Activated CD8-positive, alpha-beta memory T cell treated with anti-CD3 and anti-CD28 coated beads for 1 hour (primary cell): ENCODE results near the gene PDZD2.
"Not testable (repeated sequence)": the region's sequence is repeated elsewhere in the genome, so short reads cannot be mapped to it uniquely, and the experiment has no call there.

Experiments
- DNase-seq, 2 donors: peaks; one replicate each; pipeline ENCODE4 v3.0.0-alpha.2; 2020; ENCODE audit warnings: low read depth in 1 of 2; ENCODE audit errors: extremely low read depth in 1 of 2

Gene PDZD2

GRCh38 chr5:32058997-32059396 lies 420.1 kb downstream of the PDZD2 start:
- DNase-seq, result no peak

GRCh38 chr5:32059761-32060530 lies 421.0 kb downstream of the PDZD2 start:
- DNase-seq, result no peak

DNA sequence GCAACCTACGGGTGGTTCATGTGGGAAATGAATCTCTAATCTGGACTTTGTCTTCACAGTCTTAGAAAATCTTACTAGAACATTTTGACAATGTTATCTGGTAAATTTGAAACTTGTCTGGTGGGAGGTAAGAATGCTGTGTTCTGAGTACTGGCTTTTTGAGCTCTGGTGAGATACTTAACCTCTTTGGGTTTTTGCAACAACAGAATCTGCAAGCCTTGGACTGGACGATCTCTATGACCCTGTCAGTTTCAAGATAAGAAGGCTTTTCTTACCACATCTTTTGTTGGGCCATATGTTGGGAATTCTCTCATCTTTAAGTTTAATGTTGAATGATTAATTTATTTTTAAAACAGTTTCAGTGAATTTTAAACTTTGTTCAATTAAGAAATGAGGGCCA lies 422.3 kb downstream of the PDZD2 start:
- DNase-seq, result no peak

DNA sequence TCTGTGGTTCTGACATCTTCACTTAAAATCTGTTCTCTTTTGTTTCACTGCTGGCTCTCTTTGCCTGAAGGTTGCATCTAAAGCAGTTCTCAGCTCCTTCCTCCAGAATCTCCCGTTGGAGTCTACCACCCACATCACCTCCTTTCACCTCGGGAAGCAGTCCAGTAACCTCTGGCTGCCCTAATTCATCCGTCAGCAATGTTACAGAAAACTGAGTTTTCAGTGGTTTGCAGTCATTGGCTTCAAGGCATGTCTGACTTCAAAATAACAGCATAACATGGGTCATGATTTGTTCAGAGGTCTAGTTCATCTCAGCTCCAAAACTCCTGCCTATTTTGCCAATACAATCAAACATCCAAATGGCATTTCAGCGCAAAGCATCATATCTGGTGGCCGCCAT lies 427.5 kb downstream of the PDZD2 start:
- no peak for DNase-seq

DNA sequence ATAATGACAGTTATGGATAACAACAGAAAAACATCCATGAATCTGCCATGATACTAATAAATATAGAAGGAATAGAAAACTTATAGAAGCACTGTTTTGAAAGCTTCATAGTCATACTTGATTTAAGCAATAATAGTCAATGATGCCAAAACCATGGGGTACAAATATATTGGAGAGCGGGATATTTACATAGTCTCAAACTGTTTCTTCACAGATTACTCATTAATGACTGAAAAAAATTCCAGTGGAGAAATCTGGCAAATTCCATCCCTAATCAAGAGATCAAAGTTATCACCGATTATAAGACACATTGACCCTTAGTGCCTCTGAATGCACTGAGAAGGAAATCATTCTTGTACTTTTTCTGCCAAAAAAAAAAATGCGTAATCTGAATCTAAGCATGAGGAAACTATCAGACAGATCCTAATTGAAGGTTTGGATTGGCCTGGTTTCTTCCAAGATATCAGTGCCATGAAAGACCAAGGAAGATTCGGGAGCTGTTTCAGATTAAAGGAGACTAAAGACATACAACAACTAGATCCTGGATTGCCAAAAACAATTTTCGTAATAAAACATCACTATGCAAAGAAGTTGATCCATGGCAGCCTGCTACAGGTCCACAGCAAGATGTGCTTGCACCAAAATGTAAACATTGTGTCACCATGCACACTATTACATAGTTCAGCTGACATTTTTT lies 429.0 kb downstream of the PDZD2 start:
- DNase-seq, result no peak

GRCh38 chr5:32068561-32068960 lies 429.6 kb downstream of the PDZD2 start:
- DNase-seq, result no peak

DNA sequence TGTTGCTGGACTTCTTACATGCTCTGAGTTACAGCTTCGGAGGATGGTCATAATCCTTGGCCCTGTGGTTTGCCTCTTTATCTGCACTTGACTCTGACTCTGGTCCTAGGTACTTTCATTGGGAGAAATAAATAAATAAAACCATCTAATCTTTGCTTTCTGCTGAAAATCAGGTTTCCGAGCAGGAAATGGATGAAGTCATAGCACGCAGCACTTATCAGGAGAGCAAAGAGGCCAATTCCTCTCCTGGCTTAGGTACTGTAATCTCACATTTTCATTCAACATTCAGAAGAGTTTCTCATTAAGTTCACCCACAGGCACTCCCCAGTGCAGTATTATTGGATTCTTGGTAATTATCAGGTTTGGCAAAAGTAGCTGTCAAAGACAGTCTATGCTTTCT lies 430.5 kb downstream of the PDZD2 start:
- no peak for DNase-seq

- DNase-seq, result no peak
These were observed 432.5 kb downstream of the PDZD2 start for GRCh38 chr5:32071351-32071944.

- DNase-seq, result no peak
These were observed 433.1 kb downstream of the PDZD2 start for GRCh38 chr5:32072054-32072453.

DNA sequence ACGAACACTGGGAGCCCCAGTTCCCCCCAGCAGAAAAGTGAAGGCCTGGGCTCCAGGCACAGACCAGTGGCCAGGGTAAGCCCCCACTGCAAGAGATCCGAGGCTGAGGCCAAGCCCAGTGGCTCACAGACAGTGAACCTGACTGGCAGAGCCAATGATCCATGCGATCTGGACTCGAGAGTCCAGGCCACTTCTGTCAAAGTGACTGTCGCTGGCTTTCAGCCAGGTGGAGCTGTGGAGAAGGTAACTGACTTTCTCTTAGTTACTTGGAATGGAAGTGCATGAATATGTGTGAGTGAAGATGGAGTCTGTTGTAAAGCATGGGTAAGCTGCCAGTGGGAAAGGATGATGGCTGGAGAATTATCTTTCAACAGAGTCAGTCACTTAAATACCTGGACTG lies 435.5 kb downstream of the PDZD2 start:
- DNase-seq, result no peak

- no peak for DNase-seq
These were observed 438.1 kb downstream of the PDZD2 start for GRCh38 chr5:32076699-32077695.

- DNase-seq, result not testable (repeated sequence)
These were observed 439.9 kb downstream of the PDZD2 start for GRCh38 chr5:32078855-32079254.

GRCh38 chr5:32080565-32080964 lies 441.6 kb downstream of the PDZD2 start:
- DNase-seq, result not testable (repeated sequence)

DNA sequence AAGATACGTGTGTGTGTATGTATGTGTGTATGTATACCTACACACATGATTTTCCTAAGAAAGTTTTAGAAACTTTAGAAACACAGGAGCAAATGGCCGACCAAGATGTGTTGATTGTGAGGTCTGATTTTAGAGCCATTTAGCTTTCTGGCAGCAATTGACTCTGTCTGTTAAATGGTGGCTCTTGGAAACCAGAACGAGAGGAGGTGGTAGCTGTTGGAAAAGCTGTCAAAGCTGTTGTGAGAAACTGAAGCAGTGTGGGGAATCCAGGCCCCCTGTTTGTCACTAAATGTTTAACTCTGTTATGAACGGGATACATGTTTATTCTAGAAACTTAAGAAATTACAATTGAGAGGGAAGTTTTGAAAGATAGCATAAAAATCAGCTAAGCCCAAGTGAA lies 443.8 kb downstream of the PDZD2 start:
- no peak for DNase-seq

DNA sequence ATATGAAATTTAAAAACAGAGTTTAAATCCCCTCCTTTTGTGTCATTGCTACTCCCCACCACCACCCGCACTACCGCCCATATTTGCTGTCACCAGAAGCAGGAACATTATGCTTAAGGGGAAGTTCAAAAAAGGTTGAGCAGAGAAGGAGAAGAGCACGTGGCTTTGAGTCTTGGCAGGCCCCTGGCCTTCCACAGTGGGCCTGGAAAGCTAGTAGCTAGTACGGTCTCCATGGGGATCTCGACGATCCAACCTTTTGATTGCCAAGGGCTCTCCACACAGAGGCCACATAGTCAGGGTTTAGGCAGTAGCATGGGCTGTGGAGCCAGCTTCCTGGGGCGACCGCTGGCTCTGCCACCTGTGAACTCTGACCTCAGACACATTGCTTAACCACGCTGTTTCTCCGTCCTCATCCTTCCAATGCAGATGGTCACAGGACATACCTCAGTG lies 445.1 kb downstream of the PDZD2 start:
- no peak for DNase-seq

- no peak for DNase-seq
These were observed 448.5 kb downstream of the PDZD2 start for GRCh38 chr5:32087086-32088082.

DNA sequence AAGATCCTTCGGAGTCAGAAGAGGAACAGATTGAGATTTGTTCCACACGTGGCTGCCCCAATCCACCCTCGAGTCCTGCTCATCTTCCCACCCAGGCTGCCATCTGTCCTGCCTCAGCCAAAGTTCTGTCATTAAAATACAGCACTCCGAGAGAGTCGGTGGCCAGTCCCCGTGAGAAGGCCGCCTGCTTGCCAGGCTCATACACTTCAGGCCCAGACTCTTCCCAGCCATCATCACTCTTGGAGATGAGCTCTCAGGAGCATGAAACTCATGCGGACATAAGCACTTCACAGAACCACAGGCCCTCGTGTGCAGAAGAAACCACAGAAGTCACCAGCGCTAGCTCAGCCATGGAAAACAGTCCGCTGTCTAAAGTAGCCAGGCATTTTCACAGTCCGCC lies 449.3 kb downstream of the PDZD2 start:
- no peak for DNase-seq

- DNase-seq, result no peak
These were observed 450.4 kb downstream of the PDZD2 start for GRCh38 chr5:32089146-32090000.
